Uterus (tissue), 2 donors: ENCODE results near the gene AGBL4.
A peak's percentile ranks its signal among the peaks of the same experiment; 100 is the strongest.

Experiments
- POLR2A ChIP-seq, 2 donors: fragments of 450-650 bp; IDR thresholded peaks; one replicate each; pipeline ENCODE4 v1.6.1; 2016; ENCODE audit warnings: antibody characterized with exemption in 2 of 2, mild to moderate bottlenecking in 1 of 2, moderate library complexity in 1 of 2
- TF ChIP-seq, protein P1 (sequence below), 4 experiments: fragments of 200-600 bp in 2 of 4; fragments of 450-650 bp in 2 of 4; sonication (generic) in 2 of 4; IDR thresholded peaks; one replicate each; pipeline ENCODE4 v1.5.1; 2016 to 2019; ENCODE audit warnings: antibody characterized with exemption in 4 of 4, mild to moderate bottlenecking in 2 of 4, moderate library complexity in 1 of 4

DNA sequence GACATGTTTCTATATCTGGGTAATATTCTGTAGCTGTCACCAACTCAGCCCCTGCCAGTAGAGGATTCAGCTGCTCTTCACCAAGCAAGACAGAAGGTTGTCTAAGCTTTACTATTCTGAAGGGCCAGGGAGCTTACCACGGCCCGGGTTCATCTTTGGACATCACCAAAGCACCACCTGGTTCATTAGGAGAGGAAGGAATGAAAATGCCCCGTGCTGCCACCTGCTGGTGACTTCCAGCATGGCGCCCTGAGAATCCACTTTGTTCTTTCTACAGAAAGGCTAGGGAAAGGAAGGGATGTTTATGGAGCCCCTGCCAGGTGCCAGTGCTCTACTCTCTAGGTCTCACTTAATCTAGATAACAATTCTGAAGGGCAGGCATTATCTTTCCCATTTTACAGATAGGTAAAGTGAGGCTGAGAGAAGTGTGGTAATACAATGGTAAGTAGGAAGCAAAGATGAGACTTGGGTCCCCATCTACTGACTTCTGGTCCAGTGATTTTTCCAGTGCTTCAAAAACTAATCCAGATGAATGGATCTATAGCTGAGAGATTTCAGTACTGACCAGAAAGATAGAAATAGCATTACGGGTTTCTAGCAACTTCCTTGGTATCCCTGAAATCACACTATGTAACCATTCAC is 1326.6 kb downstream of the AGBL4 start:
- TF ChIP-seq, protein P1, sequence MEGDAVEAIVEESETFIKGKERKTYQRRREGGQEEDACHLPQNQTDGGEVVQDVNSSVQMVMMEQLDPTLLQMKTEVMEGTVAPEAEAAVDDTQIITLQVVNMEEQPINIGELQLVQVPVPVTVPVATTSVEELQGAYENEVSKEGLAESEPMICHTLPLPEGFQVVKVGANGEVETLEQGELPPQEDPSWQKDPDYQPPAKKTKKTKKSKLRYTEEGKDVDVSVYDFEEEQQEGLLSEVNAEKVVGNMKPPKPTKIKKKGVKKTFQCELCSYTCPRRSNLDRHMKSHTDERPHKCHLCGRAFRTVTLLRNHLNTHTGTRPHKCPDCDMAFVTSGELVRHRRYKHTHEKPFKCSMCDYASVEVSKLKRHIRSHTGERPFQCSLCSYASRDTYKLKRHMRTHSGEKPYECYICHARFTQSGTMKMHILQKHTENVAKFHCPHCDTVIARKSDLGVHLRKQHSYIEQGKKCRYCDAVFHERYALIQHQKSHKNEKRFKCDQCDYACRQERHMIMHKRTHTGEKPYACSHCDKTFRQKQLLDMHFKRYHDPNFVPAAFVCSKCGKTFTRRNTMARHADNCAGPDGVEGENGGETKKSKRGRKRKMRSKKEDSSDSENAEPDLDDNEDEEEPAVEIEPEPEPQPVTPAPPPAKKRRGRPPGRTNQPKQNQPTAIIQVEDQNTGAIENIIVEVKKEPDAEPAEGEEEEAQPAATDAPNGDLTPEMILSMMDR (IDR thresholded peaks at IDR 0.05), result peak; percentile 50 to 69 (median 62)
- TF ChIP-seq POLR2A (IDR thresholded peaks at IDR 0.05), result no peak
